Gastroesophageal sphincter (tissue), 4 donors: ENCODE data around the gene ACTN4. TPM values are rescaled to one million over a fixed set of nuclear protein-coding genes. Genes with fewer than 3 reads are reported as not detected.
"Not testable (repeated sequence)": the region's sequence is repeated elsewhere in the genome, so short reads cannot be mapped to it uniquely, and the experiment has no call there.

ENCODE experiments used
- ATAC-seq: fragments of 150-250 bp; one replicate; pipeline ENCODE4 v1.9.1; 2016; ENCODE audit warnings: mild to moderate bottlenecking, moderate library complexity
- H3K27ac ChIP-seq, 4 donors: fragments of 200-600 bp; sonication (generic) in 3 of 4; 1 replicate in 3 of 4; 2 replicates in 1 of 4; pipeline ENCODE4 v1.5.1; 2016 to 2019
- H3K27me3 ChIP-seq: fragments of 200-600 bp; sonication (generic); one replicate; pipeline ENCODE4 v1.5.1; 2019
- H3K36me3 ChIP-seq, 2 donors: fragments of 200-600 bp; sonication (generic); one replicate each; pipeline ENCODE4 v1.5.1; 2019; ENCODE audit warnings: control low read depth in 1 of 2
- H3K4me1 ChIP-seq, 3 donors: fragments of 200-600 bp; sonication (generic); 1 replicate in 2 of 3; 2 replicates in 1 of 3; pipeline ENCODE4 v1.5.1; 2016 to 2019; ENCODE audit warnings: control low read depth in 2 of 3
- H3K4me3 ChIP-seq, 2 donors: fragments of 200-600 bp; sonication (generic); one replicate each; pipeline ENCODE4 v1.5.1; 2019; ENCODE audit warnings: mild to moderate bottlenecking in 1 of 2, moderate library complexity in 1 of 2
- H3K9me3 ChIP-seq, 3 donors: fragments of 200-600 bp; sonication (generic); one replicate each; pipeline ENCODE4 v1.5.1; 2017 to 2019; ENCODE audit warnings: control low read depth in 2 of 3
- CTCF ChIP-seq, 4 experiments: fragments of 200-600 bp in 2 of 4; fragments of 450-650 bp in 2 of 4; sonication (generic) in 1 of 4; IDR thresholded peaks; one replicate each; pipeline ENCODE4 v1.5.1; 2017 to 2019; ENCODE audit warnings: antibody characterized with exemption in 4 of 4, mild to moderate bottlenecking in 2 of 4, moderate library complexity in 2 of 4
- EP300 ChIP-seq: sonication (generic); formaldehyde crosslinking; IDR thresholded peaks from one replicate; pipeline ENCODE4 v1.6.1; 2017; ENCODE audit warnings: antibody characterized with exemption, mild to moderate bottlenecking
- POLR2A ChIP-seq, 2 donors: fragments of 450-650 bp; IDR thresholded peaks; one replicate each; pipeline ENCODE4 v1.6.1; 2017; ENCODE audit warnings: antibody characterized with exemption in 2 of 2, mild to moderate bottlenecking in 2 of 2, moderate library complexity in 1 of 2
- POLR2AphosphoS5 ChIP-seq: sonication (generic); formaldehyde crosslinking; IDR thresholded peaks from one replicate; pipeline ENCODE4 v1.6.1; 2017; ENCODE audit warnings: antibody characterized with exemption
- WGBS, 2 donors: methylation state at CpG; one replicate each; pipeline ENCODE4 v1.1.5; 2018; ENCODE audit warnings: low coverage in 1 of 2; 5-methylcytosine and 5-hydroxymethylcytosine counted together
- total RNA-seq, 4 donors: library from RNA; depleted of rRNA; stranded (reverse); fragments of >200 nt; gene quantifications; one replicate each; pipeline ENCODE4 v1.1.0, GENCODE V29; 2016

The ACTN4 gene
- total RNA-seq, 4 donors from 2014 or later, result 337 to 938 (median 507) TPM

GRCh38 chr19:38743394-38744297 lies 96.2 kb downstream of the ACTN4 start:
- Histone ChIP-seq H3K27me3 (no peaks in the 10 kb centered on the region), H3K27ac (no peak overlapping the region), H3K4me3 (no peak overlapping the region), H3K36me3 (no peaks in the 10 kb centered on the region), H3K9me3 (no peaks in the 10 kb centered on the region), H3K4me1 (no peaks in the 10 kb centered on the region)
- 67% methylated on average over 4 of the region's 20 CpGs; no CpG with 5 or more reads in 1 of the 2 donors for WGBS, 2 donors
- no peak for ATAC-seq
- TF ChIP-seq EP300 (no peak), CTCF (IDR thresholded peaks at IDR 0.05) (no peak), POLR2AphosphoS5 (no peak), POLR2A (IDR thresholded peaks at IDR 0.05) (no peak)

GRCh38 chr19:38744298-38744681 lies 96.8 kb downstream of the ACTN4 start, which contains the start of gene CAPN12:
TSS of gene CAPN12 (minus strand) at chr19:38744474. CDS start at chr19:38744165, 309 bp downstream.
- no peak within 1 kb of the TSS for H3K4me3 ChIP-seq
- no peaks in the 10 kb centered on the region for H3K9me3 ChIP-seq
- H3K4me1 ChIP-seq, result no peaks in the 10 kb centered on the region
- H3K36me3 ChIP-seq, result no peaks in the 10 kb centered on the region
- no peak for TF ChIP-seq EP300
- no peak for TF ChIP-seq POLR2AphosphoS5
- TF ChIP-seq CTCF (IDR thresholded peaks at IDR 0.05), result no peak
- no peak for TF ChIP-seq POLR2A (IDR thresholded peaks at IDR 0.05)
- H3K27me3 ChIP-seq, result no peaks in the 10 kb centered on the region
- 78 to 92% methylated on average over 6 to 7 of the region's 10 CpGs for WGBS, 2 donors
- no peak for ATAC-seq
- H3K27ac ChIP-seq, result no peak within 1 kb of the TSS

GRCh38 chr19:38744874-38745273 lies 97.4 kb downstream of the ACTN4 start:
- Histone ChIP-seq H3K27ac (no peak overlapping the region), H3K4me3 (no peak overlapping the region), H3K9me3 (no peaks in the 10 kb centered on the region), H3K4me1 (no peaks in the 10 kb centered on the region), H3K36me3 (no peaks in the 10 kb centered on the region), H3K27me3 (no peaks in the 10 kb centered on the region)
- no peak for ATAC-seq
- WGBS, 2 donors, result 79 to 81% methylated on average over 4 of the region's 6 CpGs
- TF ChIP-seq POLR2A (IDR thresholded peaks at IDR 0.05), result no peak
- no peak for TF ChIP-seq EP300
- no peak for TF ChIP-seq CTCF (IDR thresholded peaks at IDR 0.05)
- no peak for TF ChIP-seq POLR2AphosphoS5

- TF ChIP-seq POLR2AphosphoS5 (no peak), POLR2A (IDR thresholded peaks at IDR 0.05) (no peak), EP300 (no peak), CTCF (IDR thresholded peaks at IDR 0.05) (no peak)
- no peak for ATAC-seq
- Histone ChIP-seq H3K9me3 (no peaks in the 10 kb centered on the region), H3K4me1 (no peaks in the 10 kb centered on the region), H3K36me3 (no peaks in the 10 kb centered on the region), H3K27me3 (no peaks in the 10 kb centered on the region), H3K4me3 (no peak overlapping the region), H3K27ac (no peak overlapping the region)
- WGBS, 2 donors, result 80% methylated on average over 2 of the region's 7 CpGs; no CpG with 5 or more reads in 1 of the 2 donors
Measured at GRCh38 chr19:38745316-38745715, 97.9 kb downstream of the ACTN4 start.

- 67 to 74% methylated on average over 1 to 3 of the region's 3 CpGs for WGBS, 2 donors
- ATAC-seq, H3K27me3 ChIP-seq, H3K27ac ChIP-seq, H3K36me3 ChIP-seq, H3K4me1 ChIP-seq, H3K9me3 ChIP-seq, H3K4me3 ChIP-seq: not testable (repeated sequence)
Measured at GRCh38 chr19:38753783-38754182, 106.3 kb downstream of the ACTN4 start.

- no CpG with 5 or more reads among the region's 2 CpGs for WGBS, 2 donors
- H3K9me3 ChIP-seq, H3K27ac ChIP-seq, H3K36me3 ChIP-seq, ATAC-seq, H3K27me3 ChIP-seq, H3K4me3 ChIP-seq, H3K4me1 ChIP-seq: not testable (repeated sequence)
Measured at GRCh38 chr19:38754196-38754595, 106.7 kb downstream of the ACTN4 start.
